AG04450 (cell line): ENCODE measurements around the gene CNDP2. TPM values are rescaled to one million over a fixed set of nuclear protein-coding genes. Genes with fewer than 3 reads are reported as not detected.
"Not testable (repeated sequence)": the region's sequence is repeated elsewhere in the genome, so short reads cannot be mapped to it uniquely, and the experiment has no call there.

Source experiments
- CTCF ChIA-PET: fragments of 300-600, 350-600 bp; formaldehyde crosslinking; extraction: SDS; loops from one replicate; lab custom pipeline; 2022; ENCODE audit warnings: antibody characterized with exemption, inconsistent platforms; lab: Charles Lee
- POLR2A ChIA-PET: fragments of 350-600 bp; formaldehyde crosslinking; extraction: SDS; loops from one replicate; lab custom pipeline; 2021; ENCODE audit warnings: antibody characterized with exemption, inconsistent platforms; lab: Yijun Ruan, JAX
- DNase-seq: peaks from one replicate; pipeline ENCODE4 v3.0.0-alpha.2; 2011; ENCODE audit warnings: low read depth, low spot score
- H3K27ac ChIP-seq: one replicate; pipeline ENCODE4 v1.5.1; 2012; ENCODE audit warnings: low read depth, low read length, control low read depth
- H3K27me3 ChIP-seq: one replicate; pipeline ENCODE4 v1.6.0; 2012; ENCODE audit warnings: low read length; ENCODE audit not compliant: control insufficient read depth, insufficient read depth
- H3K4me3 ChIP-seq: 2 replicates; pipeline ENCODE4 v1.5.1; 2011; ENCODE audit warnings: mild to moderate bottlenecking, low read depth, low read length, control low read depth
- H3K9me3 ChIP-seq: 2 replicates; pipeline ENCODE4 v1.5.1; 2012; ENCODE audit warnings: low read length; ENCODE audit not compliant: control insufficient read depth, insufficient read depth
- CTCF ChIP-seq: IDR thresholded peaks from 2 replicates; pipeline ENCODE4 v1.5.1; 2011; ENCODE audit warnings: low read depth, low read length, control low read depth, inconsistent platforms
- polyA plus RNA-seq: library from polyadenylated mRNA; depleted of rRNA; stranded (reverse); fragments of >200 nt; gene quantifications from 2 replicates; pipeline ENCODE4 v1.2.3, GENCODE V29; 2011

CNDP2 gene
- polyA plus RNA-seq, 1 experiment: 74.2 TPM

- no peak for DNase-seq
- no peak for TF ChIP-seq CTCF
- CTCF ChIA-PET: no interaction called here
Measured at GRCh38 chr18:74562775-74563174, 66.6 kb downstream of the CNDP2 start.

GRCh38 chr18:74563999-74564398 is 67.8 kb downstream of the CNDP2 start:
- peaks cover 6% of the 10 kb centered on the region for H3K9me3 ChIP-seq
- TF ChIP-seq CTCF: no peak
- DNase-seq: no peak
- peaks cover 13% of the 10 kb centered on the region for H3K27me3 ChIP-seq
- no peak overlapping the region for H3K4me3 ChIP-seq
- POLR2A ChIA-PET: no interaction called here
- CTCF ChIA-PET: interaction anchor here (1.1 to 2.5 kb wide), 3 partner anchors 12 to 1862 kb away, joined by 3 to 9 read pairs (median 4); no protein-coding TSS in a partner anchor
- H3K27ac ChIP-seq: no peak overlapping the region

More at GRCh38 chr18:74562775-74563174, 66.6 kb downstream of the CNDP2 start:
- POLR2A ChIA-PET: no interaction called here
- peaks cover 6% of the 10 kb centered on the region for H3K9me3 ChIP-seq
- peaks cover 11% of the 10 kb centered on the region for H3K27me3 ChIP-seq
- H3K4me3 ChIP-seq: no peak overlapping the region
- H3K27ac ChIP-seq: no peak overlapping the region

DNA sequence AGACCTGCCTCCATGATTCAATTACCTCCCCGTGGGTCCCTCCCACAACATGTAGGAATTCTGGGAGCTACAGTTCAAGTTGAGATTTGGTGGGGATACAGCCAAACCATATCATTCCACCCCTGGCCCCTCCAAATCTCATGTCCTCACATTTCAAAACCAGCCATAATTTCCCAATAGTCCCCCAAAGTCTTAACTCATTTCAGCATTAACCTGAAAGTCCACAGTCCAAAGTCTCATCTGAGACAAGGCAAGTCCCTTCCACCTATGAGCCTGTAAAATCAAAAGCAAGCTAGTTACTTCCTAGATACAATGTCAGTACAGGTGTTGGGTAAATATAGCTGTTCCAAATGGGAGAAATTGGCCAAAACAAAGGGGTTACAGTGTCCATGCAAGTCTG is 69.0 kb downstream of the CNDP2 start:
- H3K9me3 ChIP-seq, POLR2A ChIA-PET, H3K27ac ChIP-seq, DNase-seq, H3K4me3 ChIP-seq: not testable (repeated sequence)
- CTCF ChIA-PET: interaction anchor here (1.3 to 2.5 kb wide), 2 partner anchors 13 to 212 kb away, joined by 4 to 9 read pairs; no protein-coding TSS in a partner anchor
- peaks cover 13% of the 10 kb centered on the region for H3K27me3 ChIP-seq

- CTCF ChIA-PET, DNase-seq, POLR2A ChIA-PET, H3K4me3 ChIP-seq, H3K27ac ChIP-seq, H3K9me3 ChIP-seq: not testable (repeated sequence)
- peaks cover 13% of the 10 kb centered on the region for H3K27me3 ChIP-seq
Measured at GRCh38 chr18:74565993-74566392, 69.8 kb downstream of the CNDP2 start.

DNA sequence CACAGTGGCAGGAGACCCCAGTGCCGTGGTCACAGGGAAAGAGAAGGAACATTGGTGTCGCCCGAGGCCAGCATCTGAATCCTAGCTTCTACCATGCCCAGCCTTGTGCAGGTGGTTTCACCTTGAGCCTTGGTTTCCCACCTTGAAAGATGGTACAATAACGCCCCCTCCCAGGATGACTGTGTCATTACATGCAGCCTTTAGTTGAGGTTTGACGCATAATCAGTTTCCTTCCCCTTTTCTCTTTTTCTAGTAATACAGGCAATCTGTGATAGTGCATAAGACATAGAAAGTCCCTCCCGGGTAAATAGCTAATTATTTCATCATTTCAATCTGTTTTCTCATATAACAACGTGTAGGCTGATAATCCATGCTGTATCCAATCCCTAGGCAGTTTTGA is 71.7 kb downstream of the CNDP2 start:
- no peak for TF ChIP-seq CTCF
- Histone ChIP-seq H3K27me3 (peaks cover 12% of the 10 kb centered on the region), H3K27ac (no peak overlapping the region), H3K9me3 (peaks cover 6% of the 10 kb centered on the region; the same call in 1 of the 2 replicates), H3K4me3 (no peak overlapping the region)
- ChIA-PET POLR2A (no interaction called here), CTCF (no interaction called here)
- DNase-seq: no peak

- CTCF ChIA-PET: interaction anchor here (1.1 kb wide), 1 partner anchor 18 kb away, joined by 4 read pairs; no protein-coding TSS in a partner anchor
Measured at GRCh38 chr18:74569401-74569800, 73.2 kb downstream of the CNDP2 start.

More at GRCh38 chr18:74569401-74569800, 73.2 kb downstream of the CNDP2 start:
- Histone ChIP-seq H3K9me3 (peaks cover 6% of the 10 kb centered on the region; the same call in 1 of the 2 replicates), H3K27ac (no peak overlapping the region), H3K4me3 (no peak overlapping the region), H3K27me3 (peaks cover 13% of the 10 kb centered on the region)
- POLR2A ChIA-PET: no interaction called here
- no peak for TF ChIP-seq CTCF
- no peak for DNase-seq
